GM19025 (cell line): ENCODE data around the gene PLAAT2.

Source experiments
- ATAC-seq: cut with Tn5 transposase; IDR thresholded peaks from one replicate; pipeline ENCODE4 v1.9.1; 2021; ENCODE audit warnings: mild to moderate bottlenecking, low read depth, moderate library complexity; ENCODE audit not compliant: unreplicated experiment

The PLAAT2 gene

DNA sequence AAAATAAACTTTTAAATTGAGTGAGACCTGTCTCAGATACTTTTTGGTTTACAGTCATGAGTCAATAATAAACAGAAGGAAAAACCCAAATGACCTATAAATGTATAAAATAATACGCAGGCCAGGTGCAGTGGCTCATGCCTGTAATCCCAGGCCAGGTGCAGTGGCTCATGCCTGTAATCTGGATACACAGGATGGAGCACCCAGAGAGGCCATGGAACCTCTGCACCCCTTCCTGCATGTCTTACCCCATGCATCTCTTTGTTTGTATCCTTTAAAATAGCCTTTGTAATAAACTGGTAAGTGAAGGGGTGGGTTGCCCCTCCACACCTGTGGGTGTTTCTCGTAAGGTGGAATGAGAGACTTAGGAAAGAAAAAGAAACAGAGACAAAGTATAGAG lies 35.5 kb downstream of the PLAAT2 start:
- ATAC-seq = no peak

GRCh38 chr11:63523151-63523550 lies 40.0 kb downstream of the PLAAT2 start:
- no peak for ATAC-seq

- no peak for ATAC-seq
Measured at GRCh38 chr11:63521896-63522295, 41.3 kb downstream of the PLAAT2 start.

DNA sequence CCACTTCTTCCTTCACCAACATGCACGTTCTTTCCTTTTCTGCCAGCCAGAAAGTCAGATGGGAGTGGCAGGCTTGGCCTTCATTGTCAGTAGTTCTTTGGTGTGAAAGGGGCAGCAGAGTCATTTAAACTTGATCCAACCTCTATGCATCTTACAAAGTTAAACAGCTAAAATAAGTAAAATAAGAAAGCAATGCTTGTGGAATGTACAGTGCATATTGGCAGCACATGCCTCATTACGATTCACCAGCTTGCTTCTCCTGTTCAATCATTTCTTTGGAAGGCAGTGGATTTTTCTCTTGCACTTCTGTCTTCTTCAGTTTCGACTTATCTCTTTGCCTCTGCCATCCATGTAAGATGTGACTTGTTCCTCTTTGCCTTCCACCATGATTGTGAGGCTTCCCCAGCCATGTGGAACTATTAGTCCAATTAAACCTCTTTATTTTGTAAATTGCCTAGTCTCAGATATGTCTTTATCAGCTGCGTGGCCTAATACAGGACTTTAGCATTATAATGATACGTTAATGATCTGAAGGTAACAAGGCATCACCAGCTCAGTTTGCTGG lies 42.5 kb downstream of the PLAAT2 start:
- no peak for ATAC-seq

GRCh38 chr11:63518548-63518947 lies 44.6 kb downstream of the PLAAT2 start:
- no peak for ATAC-seq

DNA sequence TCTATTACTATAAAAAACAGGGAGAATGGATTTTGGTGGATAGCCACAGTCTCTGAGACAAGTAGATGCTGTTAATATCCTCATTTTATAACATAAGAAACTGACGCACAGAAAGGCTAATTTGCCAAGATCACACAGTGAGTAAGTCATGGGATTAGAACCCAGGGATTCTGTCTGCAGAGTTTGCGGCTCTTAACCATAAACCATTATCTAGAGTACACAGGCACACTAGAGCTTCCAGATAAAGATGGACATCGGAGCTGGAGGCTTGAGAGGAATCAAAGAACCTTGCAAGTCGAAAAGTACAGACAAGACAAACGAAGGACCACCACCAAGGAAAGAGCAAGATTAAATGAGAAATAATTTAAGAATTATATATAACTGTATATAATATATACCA lies 46.0 kb downstream of the PLAAT2 start:
- ATAC-seq = no peak

- no peak for ATAC-seq
Measured at GRCh38 chr11:63516109-63516508, 47.1 kb downstream of the PLAAT2 start.

GRCh38 chr11:63512816-63513215 lies 50.4 kb downstream of the PLAAT2 start:
- ATAC-seq = no peak

- ATAC-seq = no peak
Measured at GRCh38 chr11:63511048-63511748, 52.0 kb downstream of the PLAAT2 start.

DNA sequence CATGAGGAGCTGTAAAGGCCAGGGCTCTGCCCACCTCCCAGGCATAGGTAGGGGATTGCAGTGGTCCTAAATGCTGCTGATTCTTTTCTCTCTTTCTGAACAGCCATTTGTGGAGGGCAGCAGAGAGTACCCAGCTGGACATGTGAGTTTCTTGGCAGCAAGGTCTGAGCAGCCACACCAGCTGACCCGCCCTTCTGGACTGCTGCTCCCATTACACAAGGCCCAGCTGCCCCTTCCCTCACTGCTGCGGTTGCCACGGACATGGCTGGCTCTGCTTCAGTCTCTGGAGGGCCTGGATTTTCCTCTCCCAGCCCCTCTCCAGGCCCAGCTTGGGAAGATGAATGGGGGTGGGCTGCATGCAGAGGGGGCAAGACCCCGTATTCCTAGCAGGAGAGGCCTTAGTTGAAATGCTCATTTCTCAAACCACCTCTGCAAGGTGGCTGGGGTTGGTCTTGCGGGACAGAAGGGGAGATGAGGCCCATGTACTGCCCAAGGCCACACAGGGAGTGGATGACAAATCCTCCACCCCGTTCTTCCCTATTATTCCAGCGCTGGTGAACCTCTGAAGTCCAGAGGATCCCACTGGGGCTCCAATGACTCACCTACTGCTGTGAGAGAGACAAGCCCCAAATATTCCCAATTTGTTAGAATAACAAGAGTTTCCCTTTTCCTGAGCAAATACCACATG lies 52.7 kb downstream of the PLAAT2 start:
- no peak for ATAC-seq

GRCh38 chr11:63508745-63509144 lies 54.4 kb downstream of the PLAAT2 start:
- ATAC-seq = no peak

- ATAC-seq = no peak
Measured at GRCh38 chr11:63508009-63508408, 55.2 kb downstream of the PLAAT2 start.

DNA sequence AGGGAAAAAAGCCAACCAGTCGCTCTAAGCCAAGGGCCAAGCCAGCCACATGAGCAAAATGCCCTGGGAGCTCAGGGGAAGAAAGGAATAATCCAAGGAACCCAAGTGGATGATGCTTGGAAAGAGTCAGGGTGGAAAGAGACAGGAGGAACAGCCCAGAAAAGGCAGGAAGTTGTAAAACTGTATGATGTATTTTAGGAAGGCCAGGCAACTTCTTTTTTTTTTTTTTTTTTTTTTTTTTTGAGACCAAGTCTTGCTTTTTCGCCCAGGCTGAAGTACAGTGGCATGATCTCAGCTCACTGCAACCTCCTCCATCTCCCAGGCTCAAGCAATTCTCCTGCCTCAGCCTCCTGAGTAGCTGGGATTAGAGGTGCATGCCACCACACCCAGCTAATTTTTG lies 55.7 kb downstream of the PLAAT2 start:
- ATAC-seq = no peak

DNA sequence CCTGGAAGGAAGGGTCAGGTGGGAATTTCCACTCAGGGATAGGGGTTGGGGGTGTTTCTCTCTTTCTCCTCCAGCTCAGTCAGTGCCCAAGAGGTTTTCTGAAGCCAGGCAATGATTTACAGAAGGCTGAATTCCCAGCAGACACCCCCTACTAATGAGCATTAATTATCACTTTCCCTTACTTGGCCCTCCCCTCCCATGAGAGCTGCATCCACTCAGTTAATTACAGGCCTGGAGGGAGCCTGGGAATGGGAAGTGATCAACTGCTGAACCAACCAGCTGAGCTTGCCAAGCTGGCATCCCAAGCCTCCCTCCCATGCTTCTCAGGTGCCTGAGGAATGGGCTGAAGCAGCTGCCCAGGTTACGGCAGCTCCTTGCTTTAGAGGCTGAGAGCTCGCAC lies 56.3 kb downstream of the PLAAT2 start:
- no peak for ATAC-seq

GRCh38 chr11:63505857-63506528 lies 57.2 kb downstream of the PLAAT2 start, which contains the start of gene LGALS12:
Gene LGALS12 (plus strand): TSS chr11:63506084. CDS start chr11:63506459, 375 bp downstream.
- no peak for ATAC-seq

DNA sequence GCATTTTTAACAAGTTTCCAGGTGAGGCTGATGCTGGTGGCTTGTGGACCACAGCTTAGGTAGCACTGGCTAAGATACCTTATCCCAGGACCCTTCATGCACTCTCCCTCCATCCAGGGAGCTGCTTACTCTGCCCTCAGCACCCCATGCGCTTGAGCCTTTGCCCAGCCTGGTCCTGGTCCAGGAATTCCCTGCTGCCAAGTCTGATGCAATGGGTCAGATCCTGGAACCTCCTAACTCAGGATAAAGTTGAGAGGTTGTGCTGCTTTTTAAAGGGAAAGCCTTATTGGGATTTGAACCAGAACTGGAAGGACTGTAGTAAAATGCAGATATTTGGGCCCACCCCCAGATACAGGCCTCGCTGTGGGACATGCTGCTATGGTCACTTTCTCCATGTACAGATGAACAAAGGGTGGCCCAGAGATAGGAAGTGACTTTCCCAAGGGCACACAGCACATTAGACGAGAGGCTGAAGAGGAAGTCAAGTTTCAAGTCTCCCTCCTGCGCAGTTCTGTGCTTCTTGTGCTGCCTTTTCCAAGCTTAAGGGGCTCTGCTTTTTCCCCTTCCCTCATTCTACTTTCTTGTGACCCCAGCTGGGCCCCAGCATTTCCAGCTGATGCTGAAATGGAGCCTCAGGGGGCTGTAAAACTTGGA lies 58.1 kb downstream of the PLAAT2 start:
- no peak for ATAC-seq

DNA sequence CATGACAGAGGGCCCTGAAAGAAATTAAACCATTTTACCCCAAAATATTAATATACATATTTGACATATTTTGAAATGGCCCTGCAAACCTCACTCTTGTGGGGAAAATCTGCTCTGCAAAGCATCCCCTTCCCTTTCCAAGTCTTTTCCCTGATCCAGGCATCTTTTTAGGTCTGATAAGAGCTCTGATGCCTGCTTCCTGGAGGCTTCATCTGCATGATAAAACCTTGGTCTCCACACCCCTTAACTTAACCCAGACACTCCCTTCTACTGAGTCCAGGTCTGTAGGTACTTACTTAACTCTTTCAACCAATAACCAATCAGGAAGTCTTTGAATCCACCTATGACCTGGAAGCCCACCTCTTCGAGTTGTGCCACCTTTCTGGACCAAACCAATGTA lies 59.1 kb downstream of the PLAAT2 start:
- ATAC-seq = no peak

- ATAC-seq = no peak
Measured at GRCh38 chr11:63503492-63503891, 59.7 kb downstream of the PLAAT2 start.
